DOHH2 (cell line): ENCODE measurements around the gene SHISA6.

Experiments
- H3F3A ChIP-seq: fragments of 200-600 bp; sonication (generic), shearing (Covaris generic); 2 replicates; pipeline ENCODE4 v1.6.0; 2016; ENCODE audit warnings: antibody characterized with exemption, mild to moderate bottlenecking; ENCODE audit not compliant: control insufficient read depth, insufficient read depth
- H3K27ac ChIP-seq: fragments of 200-600 bp; sonication (generic); 2 replicates; pipeline ENCODE4 v1.5.1; 2014; ENCODE audit warnings: low read depth, mild to moderate bottlenecking, low read length, moderate library complexity
- H3K27me3 ChIP-seq: fragments of 200-600 bp; sonication (generic); 2 replicates; pipeline ENCODE4 v1.6.1; 2014; ENCODE audit warnings: mild to moderate bottlenecking, low read length, mixed read lengths; ENCODE audit not compliant: control insufficient read depth
- H3K36me3 ChIP-seq: fragments of 200-600 bp; sonication (generic); 2 replicates; pipeline ENCODE4 v1.6.1; 2014; ENCODE audit warnings: mild to moderate bottlenecking, low read length, moderate library complexity, mixed read lengths; ENCODE audit not compliant: control insufficient read depth
- H3K4me1 ChIP-seq: fragments of 200-600 bp; sonication (generic); 2 replicates; pipeline ENCODE4 v1.6.1; 2014; ENCODE audit warnings: mild to moderate bottlenecking, low read length, mixed read lengths; ENCODE audit not compliant: control insufficient read depth
- H3K4me2 ChIP-seq: fragments of 200-600 bp; sonication (generic); 2 replicates; pipeline ENCODE4 v1.6.0; 2014; ENCODE audit warnings: mild to moderate bottlenecking, low read length, moderate library complexity
- H3K4me3 ChIP-seq: fragments of 200-600 bp; sonication (generic); 2 replicates; pipeline ENCODE4 v1.5.1; 2014; ENCODE audit warnings: mild to moderate bottlenecking, low read length, mixed read lengths
- H3K79me2 ChIP-seq: fragments of 200-600 bp; sonication (generic); 2 replicates; pipeline ENCODE4 v1.6.1; 2014; ENCODE audit warnings: mild to moderate bottlenecking, low read length, mixed read lengths; ENCODE audit not compliant: control insufficient read depth
- H3K9me2 ChIP-seq: fragments of 200-600 bp; sonication (generic); replicated peaks from 2 replicates; pipeline ENCODE4 v1.6.1; 2014; ENCODE audit warnings: mild to moderate bottlenecking, low read length, mixed read lengths; ENCODE audit not compliant: control insufficient read depth
- H3K9me3 ChIP-seq: fragments of 200-600 bp; sonication (generic); 2 replicates; pipeline ENCODE4 v1.6.1; 2014; ENCODE audit warnings: antibody characterized with exemption, low read length, mixed read lengths; ENCODE audit not compliant: control insufficient read depth, insufficient read depth
- H4K20me1 ChIP-seq: fragments of 200-600 bp; sonication (generic); 2 replicates; pipeline ENCODE4 v1.6.0; 2014; ENCODE audit warnings: low read depth, mild to moderate bottlenecking, antibody characterized with exemption, low read length, moderate library complexity; ENCODE audit not compliant: control insufficient read depth, insufficient read depth
- CTCF ChIP-seq: fragments of 200-600 bp; sonication (generic); IDR thresholded peaks from one replicate; pipeline ENCODE4 v1.5.1; 2014; ENCODE audit warnings: antibody characterized with exemption, mild to moderate bottlenecking, low read depth, low read length; ENCODE audit not compliant: poor library complexity, severe bottlenecking
- EZH2phosphoT487 ChIP-seq: fragments of 200-600 bp; sonication (generic); IDR thresholded peaks from 2 replicates; pipeline ENCODE4 v1.6.1; 2017; ENCODE audit warnings: borderline replicate concordance, mild to moderate bottlenecking, antibody characterized with exemption, low read length, moderate library complexity, mixed read lengths

The SHISA6 gene

GRCh38 chr17:11458279-11458678 is 217.3 kb downstream of the SHISA6 start:
- Histone ChIP-seq H3K4me3 (no peak overlapping the region), H4K20me1 (no peaks in the 10 kb centered on the region), H3K4me1 (no peaks in the 10 kb centered on the region), H3K27me3 (no peaks in the 10 kb centered on the region), H3K4me2 (no peak overlapping the region), H3K9me3 (peaks cover 7% of the 10 kb centered on the region; the same call in 1 of the 2 replicates), H3K79me2 (no peaks in the 10 kb centered on the region), H3F3A (no peaks in the 10 kb centered on the region), H3K27ac (no peak overlapping the region), H3K9me2 (no peaks in the 10 kb centered on the region), H3K36me3 (no peaks in the 10 kb centered on the region)
- TF ChIP-seq EZH2phosphoT487 (no peak), CTCF (no peak)

DNA sequence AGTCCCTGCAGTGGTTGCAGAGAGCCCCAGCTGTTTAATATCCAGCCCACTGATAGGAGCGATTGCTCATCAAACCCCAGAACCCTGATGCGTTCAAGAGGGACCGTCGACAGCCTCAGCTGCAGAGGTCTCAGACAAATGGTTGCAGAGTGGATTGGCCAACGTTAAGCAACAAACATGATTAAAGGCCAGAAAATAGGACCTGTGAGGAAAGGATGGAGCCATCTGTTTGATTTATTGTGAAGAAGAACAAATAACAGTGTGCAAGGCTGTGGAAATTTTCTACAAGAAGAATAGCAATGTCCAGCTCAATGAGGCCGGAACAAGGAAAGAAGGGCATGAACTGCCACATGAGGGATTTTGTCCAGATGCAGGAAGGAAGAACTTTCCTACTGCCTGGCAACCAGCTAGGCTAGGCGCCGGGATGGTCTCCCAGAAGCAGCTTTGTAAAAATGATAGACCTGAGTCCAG is 218.9 kb downstream of the SHISA6 start:
- Histone ChIP-seq H3K27ac (no peak overlapping the region), H4K20me1 (no peaks in the 10 kb centered on the region), H3K4me1 (no peaks in the 10 kb centered on the region), H3K79me2 (no peaks in the 10 kb centered on the region), H3K9me2 (no peaks in the 10 kb centered on the region), H3K36me3 (no peaks in the 10 kb centered on the region), H3K27me3 (no peaks in the 10 kb centered on the region), H3K4me3 (no peak overlapping the region), H3K9me3 (peaks cover 7% of the 10 kb centered on the region; the same call in 1 of the 2 replicates), H3K4me2 (no peak overlapping the region), H3F3A (no peaks in the 10 kb centered on the region)
- TF ChIP-seq EZH2phosphoT487: no peak
- no peak for TF ChIP-seq CTCF

- Histone ChIP-seq H4K20me1 (no peaks in the 10 kb centered on the region), H3K4me2 (no peak overlapping the region), H3K27ac (no peak overlapping the region), H3K4me1 (no peaks in the 10 kb centered on the region), H3K27me3 (no peaks in the 10 kb centered on the region), H3F3A (no peaks in the 10 kb centered on the region), H3K4me3 (no peak overlapping the region), H3K9me3 (peaks cover 10% of the 10 kb centered on the region; the same call in 1 of the 2 replicates), H3K36me3 (no peaks in the 10 kb centered on the region), H3K9me2 (no peaks in the 10 kb centered on the region), H3K79me2 (no peaks in the 10 kb centered on the region)
- TF ChIP-seq EZH2phosphoT487 (no peak), CTCF (no peak)
These were observed 221.1 kb downstream of the SHISA6 start for GRCh38 chr17:11461993-11462548.
